ENCODE data around the gene SPOCK3.

The SPOCK3 gene

DNA sequence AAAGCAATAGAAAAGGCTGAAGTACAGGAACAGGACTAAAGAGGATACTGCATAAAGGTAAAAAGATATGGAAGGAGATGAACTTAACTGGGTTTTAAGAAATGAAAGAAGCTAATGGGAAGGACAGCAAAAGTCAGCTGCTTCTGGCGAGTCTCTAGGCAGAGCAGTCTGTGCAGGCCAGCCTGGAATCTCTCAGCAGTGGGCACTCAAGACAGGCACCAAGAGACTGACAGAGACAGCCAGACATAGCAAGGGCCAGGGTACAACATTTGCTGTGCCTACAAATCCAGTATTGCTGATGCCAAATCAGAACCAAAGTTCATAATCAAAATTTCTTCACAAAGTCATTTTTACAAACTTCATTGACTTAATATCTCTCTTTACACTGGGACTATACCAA lies 62.4 kb downstream of the SPOCK3 start:
- no peak for DNase-seq

- no peak for DNase-seq
Measured at GRCh38 chr4:167168611-167169010, 65.7 kb downstream of the SPOCK3 start.

GRCh38 chr4:167150587-167150986 lies 83.7 kb downstream of the SPOCK3 start:
- no peak for DNase-seq

- DNase-seq: no peak
Measured at GRCh38 chr4:167144605-167145004, 89.7 kb downstream of the SPOCK3 start.

- no peak for DNase-seq
Measured at GRCh38 chr4:167143018-167143417, 91.3 kb downstream of the SPOCK3 start.

- DNase-seq: no peak
Measured at GRCh38 chr4:167136270-167136669, 98.0 kb downstream of the SPOCK3 start.

DNA sequence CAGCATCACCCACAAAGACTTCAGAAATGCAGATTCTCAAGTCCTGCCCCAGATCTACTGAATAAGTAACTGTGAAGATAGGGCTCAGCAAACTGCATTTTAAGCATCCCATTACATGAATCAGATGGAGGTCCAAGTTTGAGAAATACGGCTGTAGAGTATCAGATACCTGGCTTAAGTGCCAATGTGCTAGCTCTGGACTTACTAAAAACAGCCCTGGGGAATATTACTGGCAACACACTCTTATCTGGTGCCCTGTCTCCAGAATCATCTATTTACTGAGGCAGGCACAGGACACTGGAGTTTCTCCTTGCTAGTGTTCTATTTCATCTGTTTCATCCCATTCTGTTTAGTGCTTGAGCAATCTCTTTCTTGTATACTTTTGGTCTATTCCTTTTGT lies 105.1 kb downstream of the SPOCK3 start:
- DNase-seq: no peak

GRCh38 chr4:167119392-167119791 lies 114.9 kb downstream of the SPOCK3 start:
- DNase-seq: no peak

DNA sequence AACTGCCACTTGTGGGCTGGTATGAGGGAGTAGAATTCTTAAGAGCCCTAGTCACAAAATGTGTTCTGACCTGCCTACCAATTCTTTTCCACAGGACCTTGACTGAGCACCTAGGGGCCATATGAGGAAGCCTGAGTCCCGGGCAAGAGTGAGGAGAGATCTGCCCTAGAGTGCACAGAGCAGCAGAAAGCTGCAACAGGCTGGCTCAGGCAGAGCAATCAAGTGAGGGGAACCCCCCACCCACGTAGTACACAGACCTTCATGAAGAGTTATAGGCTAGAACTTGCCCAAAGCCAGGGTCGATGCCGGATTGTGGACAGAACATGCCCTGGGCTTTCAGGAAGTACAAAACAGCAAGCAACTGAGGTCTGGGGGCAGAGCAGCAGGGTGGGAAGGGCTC lies 117.0 kb downstream of the SPOCK3 start:
- no peak for DNase-seq

- no peak for DNase-seq
Measured at GRCh38 chr4:167114416-167114971, 119.8 kb downstream of the SPOCK3 start.

GRCh38 chr4:167111622-167112021 lies 122.7 kb downstream of the SPOCK3 start:
- DNase-seq: no peak

DNA sequence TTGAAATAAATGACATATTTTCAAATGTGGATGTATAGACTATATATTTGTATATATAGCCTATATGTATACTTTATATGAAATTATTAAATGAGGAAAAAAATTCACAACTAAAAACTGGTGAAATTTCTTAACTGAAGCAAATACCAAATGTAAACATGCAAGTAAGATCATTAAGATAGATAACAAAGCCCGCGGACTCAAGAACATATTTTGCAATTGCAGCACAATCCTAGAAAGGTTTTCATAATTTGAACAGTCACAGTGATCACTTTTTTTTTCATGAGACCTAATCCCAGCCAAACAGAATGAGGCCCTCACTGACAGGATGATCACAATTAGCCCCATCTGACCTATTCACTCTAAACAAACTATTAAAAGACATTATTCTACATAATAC lies 123.2 kb downstream of the SPOCK3 start:
- DNase-seq: no peak

DNA sequence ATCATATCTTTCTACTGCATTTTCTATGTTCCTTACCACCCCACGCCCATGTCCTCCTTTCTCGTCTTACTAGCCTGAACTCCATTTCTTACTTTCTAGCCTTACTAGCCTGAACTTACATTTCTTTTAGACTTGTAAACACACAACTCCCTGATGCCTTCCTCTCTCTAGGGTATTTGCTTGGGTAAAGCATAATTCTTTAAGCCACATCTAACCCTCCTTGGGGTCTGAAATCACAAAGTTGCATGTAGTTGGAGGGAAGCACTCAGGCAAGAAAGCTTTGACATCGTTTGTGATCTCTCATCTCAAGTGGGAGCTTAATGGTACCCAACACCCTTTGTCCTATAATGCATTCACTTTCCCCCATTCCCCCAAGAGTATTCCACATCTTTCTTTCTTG lies 124.4 kb downstream of the SPOCK3 start:
- DNase-seq: no peak

DNA sequence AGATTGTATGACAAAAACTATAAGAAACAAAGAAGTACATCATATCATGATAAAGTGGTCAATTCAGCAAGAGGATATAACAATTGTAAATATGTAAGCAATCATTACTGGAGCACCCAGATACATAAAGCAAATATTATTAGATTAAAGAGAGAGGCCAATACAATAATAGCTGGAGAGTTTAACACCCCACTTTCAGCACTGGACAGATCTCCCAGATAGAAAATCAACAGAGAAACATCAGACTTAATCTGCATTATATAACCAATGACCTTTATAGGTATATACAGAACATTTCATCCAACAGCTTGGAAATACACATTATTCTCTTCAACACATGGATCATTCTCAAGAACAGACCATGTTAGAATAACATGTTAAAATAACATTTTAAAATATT lies 128.4 kb downstream of the SPOCK3 start:
- no peak for DNase-seq

DNA sequence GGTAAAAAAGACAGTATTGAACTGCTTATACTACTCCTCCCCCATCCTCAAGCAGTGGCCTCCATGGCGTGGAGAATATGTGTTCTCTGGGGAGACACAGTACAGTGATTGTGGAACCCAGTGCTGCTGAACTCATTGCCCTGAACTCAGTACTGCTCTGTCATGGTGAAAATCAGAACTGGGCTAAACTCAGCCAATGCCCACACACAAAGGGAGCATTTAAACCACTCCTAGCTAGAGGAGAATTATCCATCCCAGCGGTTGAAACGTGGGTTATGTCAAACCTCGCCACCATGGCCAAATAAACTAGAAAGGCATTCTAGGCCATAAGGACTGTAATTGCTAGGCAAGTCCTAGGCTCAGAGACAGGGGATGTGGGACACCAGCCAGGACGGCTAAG lies 131.8 kb downstream of the SPOCK3 start:
- no peak for DNase-seq

DNA sequence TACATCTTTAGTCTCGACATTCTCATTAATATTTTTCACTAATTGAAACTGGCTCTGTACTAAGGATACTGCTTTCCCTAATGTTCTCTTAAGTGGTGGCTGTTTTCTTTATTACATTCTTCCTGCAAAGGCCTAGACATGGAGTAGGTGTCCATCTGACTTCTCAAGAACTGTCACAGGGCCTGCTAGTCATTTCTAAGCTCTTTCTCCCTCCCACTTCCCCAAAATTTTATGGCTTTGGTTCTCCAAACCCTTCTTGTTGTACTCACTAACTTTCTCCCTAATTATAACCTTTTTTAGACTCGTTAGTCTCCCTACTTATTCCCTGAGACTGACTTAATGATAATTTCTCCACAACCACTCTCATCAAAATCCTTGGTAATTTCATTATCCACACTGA lies 133.3 kb downstream of the SPOCK3 start:
- DNase-seq: no peak

GRCh38 chr4:167100120-167100519 lies 134.2 kb downstream of the SPOCK3 start:
- DNase-seq: no peak

GRCh38 chr4:167088115-167088514 lies 146.2 kb downstream of the SPOCK3 start:
- DNase-seq: no peak

DNA sequence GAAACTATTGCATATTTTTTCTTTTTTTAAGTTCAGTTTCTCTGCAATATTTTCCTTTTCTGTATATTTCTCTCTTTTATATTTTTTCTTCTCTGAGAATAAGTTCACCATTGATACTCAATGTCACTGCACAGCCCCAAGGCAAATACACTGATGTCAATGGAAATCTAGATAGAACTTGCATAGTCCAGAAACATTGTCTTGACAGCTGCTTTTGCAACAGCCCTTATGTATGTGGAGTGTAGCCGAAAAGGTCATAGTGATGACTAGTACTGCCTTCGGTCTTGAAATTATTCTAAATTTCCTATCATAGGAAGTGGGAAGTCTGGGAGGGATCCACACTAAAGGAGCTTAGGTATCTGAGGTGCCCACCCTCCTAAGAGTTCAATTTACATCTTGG lies 150.0 kb downstream of the SPOCK3 start:
- DNase-seq: no peak

DNA sequence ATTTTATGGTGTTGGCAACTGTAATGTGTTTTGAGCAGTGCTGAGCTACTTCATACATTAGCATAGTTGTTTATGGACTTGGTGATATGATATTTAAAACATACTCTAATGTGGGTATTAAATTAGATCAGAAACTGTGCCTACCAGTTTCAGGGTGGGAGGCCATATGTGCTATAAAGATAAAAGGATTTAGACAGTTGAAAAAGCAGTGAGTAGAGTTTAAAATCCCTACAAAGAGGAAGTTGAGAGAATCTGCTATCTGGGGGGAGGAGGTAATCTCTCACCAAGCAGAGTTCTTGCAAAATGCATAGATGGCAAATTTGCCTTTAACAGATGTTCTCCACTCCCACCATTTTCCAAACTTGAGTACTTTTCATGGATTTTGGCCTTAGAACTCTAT lies 154.5 kb downstream of the SPOCK3 start:
- DNase-seq: no peak

DNA sequence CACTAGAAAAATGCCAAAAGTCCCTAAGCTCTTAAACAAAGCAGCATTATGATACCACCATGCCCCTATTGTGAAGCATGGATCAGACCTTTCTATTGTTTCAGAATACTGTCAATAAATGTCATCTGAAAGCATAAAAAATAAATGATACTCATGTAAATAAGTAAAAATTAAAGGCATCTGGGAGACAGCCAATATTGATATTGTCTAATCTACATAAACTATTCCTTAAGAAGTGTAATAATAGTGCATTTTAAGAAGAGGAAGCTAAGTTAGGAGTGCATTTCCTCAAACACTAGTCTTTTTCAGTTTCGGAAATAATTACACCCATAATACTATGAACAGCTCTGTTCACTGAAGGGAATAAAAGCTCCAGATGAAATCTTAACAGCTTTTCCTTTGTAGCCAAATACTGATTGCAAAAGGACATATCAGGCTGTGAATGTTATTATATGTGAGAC lies 181.6 kb downstream of the SPOCK3 start:
- peak; percentile 8 for DNase-seq

GRCh38 chr4:167049257-167049656 lies 185.0 kb downstream of the SPOCK3 start:
- no peak for DNase-seq

DNA sequence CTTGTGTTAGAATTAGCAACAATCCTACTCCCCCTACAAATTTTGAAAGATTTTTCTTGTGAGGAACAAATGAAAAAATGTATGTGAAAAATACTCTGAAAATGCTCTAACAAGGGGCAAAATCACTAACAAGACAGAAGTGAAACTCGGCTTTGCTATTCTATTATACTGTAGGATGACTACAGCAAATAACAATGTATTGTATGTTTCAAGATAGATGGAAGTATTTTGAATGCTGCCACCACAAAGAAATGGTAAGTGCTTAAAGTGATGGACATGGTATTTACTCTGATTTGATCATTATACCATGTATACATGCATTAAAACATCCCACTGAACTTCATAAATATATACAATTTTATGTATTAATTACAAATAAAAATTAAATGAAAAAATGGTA lies 192.8 kb downstream of the SPOCK3 start:
- no peak for DNase-seq

GRCh38 chr4:167035390-167035789 lies 198.9 kb downstream of the SPOCK3 start:
- no peak for DNase-seq

DNA sequence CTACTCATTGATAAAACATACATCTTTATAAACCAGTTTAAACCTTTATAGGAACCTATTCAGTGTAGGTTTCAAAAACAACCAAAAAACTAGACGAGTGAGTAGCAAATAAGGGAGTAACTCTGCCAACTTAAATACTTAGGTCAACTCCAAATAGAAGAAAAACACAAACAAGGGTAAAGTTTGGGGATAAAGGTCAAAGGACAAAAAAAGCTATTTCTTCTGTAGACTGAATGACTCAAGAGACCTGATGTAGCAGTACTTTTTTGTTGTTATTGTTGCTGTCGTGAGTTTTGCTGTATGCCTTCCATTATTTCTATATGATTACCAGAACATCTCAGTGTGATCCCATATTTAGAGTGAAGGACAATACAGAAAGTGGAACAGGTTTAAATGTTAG lies 199.3 kb downstream of the SPOCK3 start:
- no peak for DNase-seq

DNA sequence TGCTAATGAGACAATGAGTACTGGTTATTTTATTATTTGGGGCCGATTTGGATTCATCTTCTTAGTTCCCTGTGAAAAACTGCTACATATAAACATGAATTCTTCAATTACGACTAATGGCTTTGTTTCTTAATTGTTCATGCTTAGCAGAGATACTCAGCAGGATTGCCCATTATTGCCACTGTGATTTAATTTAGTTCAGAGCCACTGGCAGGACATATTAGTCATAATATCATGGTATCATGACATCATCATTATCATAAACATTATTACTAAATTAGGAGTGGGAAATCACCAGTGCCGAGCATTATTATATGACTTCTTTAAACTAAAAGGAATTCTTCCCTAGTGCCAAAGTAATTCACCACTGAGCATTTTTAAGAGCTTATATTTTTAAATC lies 201.4 kb downstream of the SPOCK3 start:
- DNase-seq: peak; percentile 21

Measured in inflammatory macrophage treated with lipopolysaccharide for 4 hours (primary cell).